ENCODE data around the gene GRIK5. TPM values are rescaled to one million over a fixed set of nuclear protein-coding genes. Genes with fewer than 3 reads are reported as not detected.
"Not testable (repeated sequence)": the region's sequence is repeated elsewhere in the genome, so short reads cannot be mapped to it uniquely, and the experiment has no call there.

The GRIK5 gene
- total RNA-seq, 4 donors from 2014 or later = 7.0 to 23.4 (median 12.3) TPM

DNA sequence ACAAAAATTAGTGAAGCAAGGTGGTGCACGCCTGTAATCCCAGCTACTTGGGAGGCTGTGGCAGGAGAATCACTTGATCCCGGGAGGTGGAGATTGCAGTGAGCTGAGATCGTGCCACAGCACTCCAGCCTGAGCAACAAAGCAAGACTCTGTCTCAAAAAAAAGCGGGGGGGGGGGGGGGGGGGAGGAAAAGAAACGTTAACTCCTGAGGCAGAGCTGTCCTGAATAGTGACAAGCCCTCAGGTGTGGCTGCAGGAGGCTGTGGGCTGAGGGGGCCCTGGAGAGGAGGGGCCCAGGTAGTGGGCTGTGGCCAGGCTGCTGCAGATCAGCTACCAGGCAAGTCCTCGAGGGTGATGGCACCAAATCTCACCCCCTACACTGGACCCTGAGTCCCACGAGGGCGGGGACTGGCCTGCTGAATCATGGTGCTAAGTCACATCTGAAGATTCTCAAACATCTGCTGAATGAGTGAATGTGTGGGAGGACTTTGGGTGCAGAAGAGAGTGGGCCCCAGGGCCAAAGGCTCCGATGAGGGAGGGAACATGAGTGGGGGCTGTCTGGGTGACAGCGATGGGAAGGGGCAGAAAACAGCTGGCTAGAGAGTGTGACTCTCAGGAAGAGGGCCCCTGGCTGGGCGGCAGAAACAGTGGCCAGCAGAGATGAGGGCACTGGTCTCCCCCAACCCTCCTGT is 51.4 kb downstream of the GRIK5 start:
- TF ChIP-seq POLR2AphosphoS5 (IDR thresholded peaks at IDR 0.05) (no peak), POLR2A (IDR thresholded peaks at IDR 0.05) (no peak), EP300 (IDR thresholded peaks at IDR 0.05) (no peak)
- TF ChIP-seq, protein P1, sequence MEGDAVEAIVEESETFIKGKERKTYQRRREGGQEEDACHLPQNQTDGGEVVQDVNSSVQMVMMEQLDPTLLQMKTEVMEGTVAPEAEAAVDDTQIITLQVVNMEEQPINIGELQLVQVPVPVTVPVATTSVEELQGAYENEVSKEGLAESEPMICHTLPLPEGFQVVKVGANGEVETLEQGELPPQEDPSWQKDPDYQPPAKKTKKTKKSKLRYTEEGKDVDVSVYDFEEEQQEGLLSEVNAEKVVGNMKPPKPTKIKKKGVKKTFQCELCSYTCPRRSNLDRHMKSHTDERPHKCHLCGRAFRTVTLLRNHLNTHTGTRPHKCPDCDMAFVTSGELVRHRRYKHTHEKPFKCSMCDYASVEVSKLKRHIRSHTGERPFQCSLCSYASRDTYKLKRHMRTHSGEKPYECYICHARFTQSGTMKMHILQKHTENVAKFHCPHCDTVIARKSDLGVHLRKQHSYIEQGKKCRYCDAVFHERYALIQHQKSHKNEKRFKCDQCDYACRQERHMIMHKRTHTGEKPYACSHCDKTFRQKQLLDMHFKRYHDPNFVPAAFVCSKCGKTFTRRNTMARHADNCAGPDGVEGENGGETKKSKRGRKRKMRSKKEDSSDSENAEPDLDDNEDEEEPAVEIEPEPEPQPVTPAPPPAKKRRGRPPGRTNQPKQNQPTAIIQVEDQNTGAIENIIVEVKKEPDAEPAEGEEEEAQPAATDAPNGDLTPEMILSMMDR (IDR thresholded peaks at IDR 0.05) = no peak
- H3K36me3 ChIP-seq = peaks cover 0 to 67% of the 10 kb centered on the region in 2 donors
- H3K4me1 ChIP-seq = peaks cover 0 to under 1% (median 0%) of the 10 kb centered on the region in 3 donors
- 71 to 87% methylated on average over 3 to 4 of the region's 11 CpGs for WGBS, 2 donors (ENCODE audit: low coverage in 1 of 2)
- H3K27me3 ChIP-seq = no peaks in the 10 kb centered on the region
- no peak overlapping the region for H3K27ac ChIP-seq
- ATAC-seq = no peak
- no peak overlapping the region for H3K4me3 ChIP-seq
- no peaks in the 10 kb centered on the region for H3K9me3 ChIP-seq

DNA sequence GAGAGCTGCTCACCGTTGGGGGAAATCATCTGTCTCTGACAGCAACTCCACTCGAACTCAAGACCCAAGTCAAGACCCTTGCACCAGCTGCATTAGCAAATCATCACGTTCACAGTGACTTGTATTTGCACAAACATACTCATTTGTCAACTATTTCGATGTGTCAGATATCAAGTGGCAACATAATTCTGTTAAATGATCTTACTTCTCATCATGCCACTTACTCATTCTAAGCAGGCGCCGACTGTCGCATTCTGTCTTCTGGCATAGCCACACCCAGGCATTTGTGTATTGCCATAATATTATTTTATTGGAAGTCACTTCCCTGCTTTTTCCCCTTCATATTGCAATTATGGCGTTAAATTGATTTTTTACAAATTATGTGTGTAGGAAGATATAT is 53.0 kb downstream of the GRIK5 start:
- H3K27me3 ChIP-seq = no peaks in the 10 kb centered on the region
- WGBS, 2 donors (ENCODE audit: low coverage in 1 of 2) = 82 to 87% methylated on average over 8 of the region's 8 CpGs
- TF ChIP-seq, protein P1 (IDR thresholded peaks at IDR 0.05) = no peak
- no peak for TF ChIP-seq POLR2AphosphoS5 (IDR thresholded peaks at IDR 0.05)
- TF ChIP-seq EP300 (IDR thresholded peaks at IDR 0.05) = no peak
- no peak for TF ChIP-seq POLR2A (IDR thresholded peaks at IDR 0.05)
- no peak overlapping the region for H3K27ac ChIP-seq
- no peak overlapping the region for H3K4me3 ChIP-seq
- H3K9me3 ChIP-seq = no peaks in the 10 kb centered on the region
- no peaks in the 10 kb centered on the region for H3K4me1 ChIP-seq
- H3K36me3 ChIP-seq = peaks cover 0 to 56% of the 10 kb centered on the region in 2 donors
- ATAC-seq = no peak

DNA sequence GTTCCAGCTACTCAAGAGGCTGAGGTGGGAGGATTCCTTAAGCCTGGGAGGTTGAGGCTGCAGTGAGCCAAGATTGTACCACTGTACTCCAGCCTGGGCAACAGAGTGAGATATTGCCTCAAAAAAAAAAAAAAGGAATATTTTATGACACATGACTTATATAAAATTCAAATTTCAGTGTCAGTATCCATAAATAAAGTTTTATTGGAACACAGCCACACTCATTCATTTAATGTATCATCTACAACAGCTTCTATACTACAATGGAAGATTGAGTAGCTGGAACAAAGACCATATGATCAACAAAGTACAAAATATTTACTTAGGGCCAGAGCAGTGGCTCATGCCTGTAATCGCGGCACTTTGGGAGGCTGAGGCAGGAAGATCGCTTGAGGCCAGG is 57.3 kb downstream of the GRIK5 start:
- H3K4me1 ChIP-seq, H3K27me3 ChIP-seq, H3K4me3 ChIP-seq, H3K9me3 ChIP-seq, H3K27ac ChIP-seq, ATAC-seq: not testable (repeated sequence)
- H3K36me3 ChIP-seq = peaks cover 0 to 25% of the 10 kb centered on the region in 2 donors
- 82 to 93% methylated on average over 3 of the region's 3 CpGs for WGBS, 2 donors (ENCODE audit: low coverage in 1 of 2)

DNA sequence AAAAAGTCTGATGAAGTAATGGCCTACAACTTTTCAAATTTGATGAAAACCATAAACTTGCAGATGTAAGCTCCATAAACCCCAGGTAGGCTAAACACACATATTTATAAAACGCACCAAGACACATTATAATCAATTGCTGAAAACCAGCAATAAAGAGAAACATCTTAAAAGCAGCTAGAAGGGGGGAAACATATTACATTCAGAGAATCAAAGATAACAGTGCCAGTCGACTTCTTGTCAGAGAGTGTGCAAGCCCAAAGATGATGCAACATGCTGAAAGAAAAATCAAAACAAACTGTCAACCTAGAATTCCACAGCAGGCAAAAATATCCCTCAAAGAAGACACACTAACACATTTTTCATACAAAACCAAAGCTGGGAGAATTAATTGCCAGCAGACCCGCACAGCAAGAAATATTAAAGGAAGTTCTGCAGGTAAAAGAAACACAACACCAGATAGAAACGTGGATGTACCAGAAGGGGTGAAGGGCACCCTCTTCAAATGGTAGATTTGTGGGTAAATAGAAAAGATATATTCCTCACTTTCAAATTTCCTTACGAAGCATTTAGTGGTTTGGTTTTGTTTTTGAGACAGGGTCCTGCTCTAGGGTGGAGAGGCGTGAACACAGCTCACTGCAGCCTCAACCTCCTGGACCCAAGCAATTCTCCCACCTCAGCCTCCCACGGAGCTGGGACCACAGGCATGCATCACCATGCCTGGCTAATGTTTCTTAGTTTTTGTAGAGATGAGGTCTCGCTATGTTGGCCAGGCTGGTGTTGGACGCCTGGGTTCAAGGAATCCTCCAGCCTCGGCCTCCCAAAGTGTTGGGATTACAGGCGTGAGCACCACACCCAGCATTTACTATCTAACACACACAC is 59.5 kb downstream of the GRIK5 start:
- 74 to 75% methylated on average over 8 to 10 of the region's 11 CpGs for WGBS, 2 donors (ENCODE audit: low coverage in 1 of 2)
- Histone ChIP-seq H3K9me3 (no peaks in the 10 kb centered on the region), H3K4me1 (no peaks in the 10 kb centered on the region), H3K4me3 (no peak overlapping the region), H3K36me3 (peaks cover 0 to 24% of the 10 kb centered on the region in 2 donors), H3K27ac (no peak overlapping the region), H3K27me3 (no peaks in the 10 kb centered on the region)
- ATAC-seq = no peak
- no peak for TF ChIP-seq POLR2A (IDR thresholded peaks at IDR 0.05)

DNA sequence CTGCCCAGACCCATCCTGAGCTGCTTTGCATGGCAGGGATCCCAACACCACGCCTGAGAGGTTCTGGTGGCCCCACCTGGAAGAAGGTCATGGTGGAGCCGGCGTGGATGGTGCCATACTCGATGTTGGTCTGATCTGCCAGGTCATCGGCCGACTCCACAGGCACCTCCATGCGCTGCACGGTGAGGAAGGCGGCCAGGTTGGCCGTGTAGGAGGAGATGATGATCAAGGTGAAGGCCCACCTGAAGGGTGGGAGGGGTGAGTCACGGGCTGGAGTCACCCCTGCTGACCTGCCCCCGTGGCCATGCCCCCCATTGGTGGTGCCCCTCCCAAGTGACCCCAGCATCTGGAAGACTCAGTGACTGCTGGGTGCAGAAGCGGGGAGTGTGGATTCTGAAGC is 63.4 kb downstream of the GRIK5 start:
- 75% methylated on average over 8 of the region's 13 CpGs; no CpG with 5 or more reads in 1 of the 2 donors for WGBS, 2 donors (ENCODE audit: low coverage in 1 of 2)
- peaks cover 36% of the 10 kb centered on the region for H3K27me3 ChIP-seq
- H3K9me3 ChIP-seq = no peaks in the 10 kb centered on the region
- no peaks in the 10 kb centered on the region for H3K4me1 ChIP-seq
- no peak overlapping the region for H3K4me3 ChIP-seq
- no peak for ATAC-seq
- TF ChIP-seq, protein P1 (IDR thresholded peaks at IDR 0.05) = no peak
- TF ChIP-seq EP300 (IDR thresholded peaks at IDR 0.05) (no peak), POLR2A (IDR thresholded peaks at IDR 0.05) (no peak), POLR2AphosphoS5 (IDR thresholded peaks at IDR 0.05) (no peak)
- H3K36me3 ChIP-seq = peaks cover 0 to 56% of the 10 kb centered on the region in 2 donors
- no peak overlapping the region for H3K27ac ChIP-seq

All from gastroesophageal sphincter (tissue), 4 donors.